Glutamatergic neuron (in vitro differentiated cells): ENCODE measurements around the gene IER3. TPM values are rescaled to one million over a fixed set of nuclear protein-coding genes. Genes with fewer than 3 reads are reported as not detected.
A peak's percentile ranks its signal among the peaks of the same experiment; 100 is the strongest.

ENCODE experiments used
- DNase-seq: peaks from one replicate; pipeline ENCODE4 v3.0.0; 2022
- H3K27ac Mint-ChIP-seq: one replicate; pipeline ENCODE4 v1.8.0; 2020; ENCODE audit warnings: mild to moderate bottlenecking, mixed read lengths, inconsistent platforms; ENCODE audit not compliant: unreplicated experiment
- H3K27me3 Mint-ChIP-seq: one replicate; pipeline ENCODE4 v1.8.0; 2020; ENCODE audit warnings: mild to moderate bottlenecking, moderate library complexity, mixed read lengths, inconsistent platforms; ENCODE audit not compliant: unreplicated experiment
- H3K36me3 Mint-ChIP-seq: one replicate; pipeline ENCODE4 v1.8.0; 2020; ENCODE audit warnings: mild to moderate bottlenecking, mixed read lengths, inconsistent platforms; ENCODE audit not compliant: unreplicated experiment
- H3K4me1 Mint-ChIP-seq: one replicate; pipeline ENCODE4 v1.8.0; 2020; ENCODE audit warnings: mild to moderate bottlenecking, low read depth, mixed read lengths, inconsistent platforms; ENCODE audit not compliant: unreplicated experiment
- H3K4me3 Mint-ChIP-seq: one replicate; pipeline ENCODE4 v1.8.0; 2020; ENCODE audit warnings: mild to moderate bottlenecking, mixed read lengths, inconsistent platforms; ENCODE audit not compliant: unreplicated experiment
- H3K9me3 Mint-ChIP-seq: one replicate; pipeline ENCODE4 v1.8.0; 2020; ENCODE audit warnings: mild to moderate bottlenecking, moderate library complexity, mixed read lengths, inconsistent platforms; ENCODE audit not compliant: unreplicated experiment
- CTCF ChIP-seq: fragments of 200-600 bp; sonication (generic); IDR thresholded peaks from one replicate; pipeline ENCODE4 v1.5.0; 2021; ENCODE audit not compliant: partially characterized antibody, unreplicated experiment
- total RNA-seq: library from RNA; stranded (reverse); fragmentation: NEBNext Ultra II Directional; extraction: Animal tissue kit (Norgen Biotek cat#: 25700); gene quantifications from one replicate; pipeline ENCODE4 v1.2.1, GENCODE V29; 2021; ENCODE audit not compliant: unreplicated experiment

Gene IER3
- total RNA-seq, 1 donor from 2014 or later: 13.5 TPM

GRCh38 chr6:30712441-30712945 lies 31.9 kb downstream of the IER3 start:
- Mint-ChIP-seq H3K9me3 (peaks cover 4% of the 10 kb centered on the region), H3K27ac (peak overlapping the region; percentile 53), H3K36me3 (peaks cover 13% of the 10 kb centered on the region), H3K27me3 (peaks cover 13% of the 10 kb centered on the region), H3K4me3 (no peak overlapping the region), H3K4me1 (peaks cover 6% of the 10 kb centered on the region)
- TF ChIP-seq CTCF: no peak
- DNase-seq: no peak

GRCh38 chr6:30711758-30712380 lies 32.5 kb downstream of the IER3 start:
- Mint-ChIP-seq H3K4me3 (no peak overlapping the region), H3K36me3 (peaks cover 17% of the 10 kb centered on the region)
- no peak for DNase-seq

GRCh38 chr6:30709101-30709868 lies 35.1 kb downstream of the IER3 start:
- Mint-ChIP-seq H3K4me1 (no peaks in the 10 kb centered on the region), H3K27me3 (peaks cover 9% of the 10 kb centered on the region), H3K36me3 (peaks cover 18% of the 10 kb centered on the region), H3K4me3 (no peak overlapping the region), H3K27ac (no peak overlapping the region), H3K9me3 (peaks cover 1% of the 10 kb centered on the region)
- no peak for TF ChIP-seq CTCF
- DNase-seq: no peak

More at GRCh38 chr6:30711758-30712380, 32.5 kb downstream of the IER3 start:
- Mint-ChIP-seq H3K27ac (no peak overlapping the region), H3K27me3 (peaks cover 10% of the 10 kb centered on the region), H3K9me3 (peaks cover 3% of the 10 kb centered on the region), H3K4me1 (peaks cover 6% of the 10 kb centered on the region)
- no peak for TF ChIP-seq CTCF

GRCh38 chr6:30707281-30707850 lies 37.0 kb downstream of the IER3 start:
- peaks cover 13% of the 10 kb centered on the region for H3K27me3 Mint-ChIP-seq
- peaks cover 6% of the 10 kb centered on the region for H3K9me3 Mint-ChIP-seq

More at GRCh38 chr6:30707281-30707850, 37.0 kb downstream of the IER3 start:
- H3K27ac Mint-ChIP-seq: no peak overlapping the region
- H3K4me3 Mint-ChIP-seq: peak overlapping the region; percentile 32
- no peak for DNase-seq
- no peak for TF ChIP-seq CTCF
- H3K36me3 Mint-ChIP-seq: peaks cover 9% of the 10 kb centered on the region
- no peaks in the 10 kb centered on the region for H3K4me1 Mint-ChIP-seq
